Hematopoietic multipotent progenitor cell treated with erythropoietin and hydrocortisone succinate and interleukin-3 and kit ligand, for 8 days (in vitro differentiated cells): Measurements from ENCODE around the gene USP14.

Source experiments
- DNase-seq: peaks from one replicate; pipeline ENCODE4 v3.0.0-alpha.2; 2015

The USP14 gene

GRCh38 chr18:231563-231962, 73.2 kb downstream of the USP14 start:
- DNase-seq = no peak

DNA sequence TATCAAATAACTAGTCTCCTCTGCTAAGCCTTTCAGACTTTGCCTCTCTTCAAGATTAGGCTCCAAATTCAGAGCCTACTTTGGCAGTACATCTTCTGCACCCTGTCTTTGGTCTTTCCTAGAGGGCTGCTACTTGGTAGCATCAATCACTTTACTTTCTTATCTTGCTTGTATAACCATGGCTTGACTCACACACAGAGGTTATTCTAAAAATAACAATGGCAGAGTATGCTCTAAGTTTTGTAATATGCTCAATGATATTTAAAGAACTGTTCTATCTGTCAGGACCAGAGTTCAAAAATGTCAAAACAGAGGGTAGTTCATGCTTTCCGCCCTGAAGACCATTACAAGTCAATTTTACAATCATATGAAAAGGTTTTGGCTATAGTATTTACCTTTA, 81.8 kb downstream of the USP14 start:
- DNase-seq = no peak

DNA sequence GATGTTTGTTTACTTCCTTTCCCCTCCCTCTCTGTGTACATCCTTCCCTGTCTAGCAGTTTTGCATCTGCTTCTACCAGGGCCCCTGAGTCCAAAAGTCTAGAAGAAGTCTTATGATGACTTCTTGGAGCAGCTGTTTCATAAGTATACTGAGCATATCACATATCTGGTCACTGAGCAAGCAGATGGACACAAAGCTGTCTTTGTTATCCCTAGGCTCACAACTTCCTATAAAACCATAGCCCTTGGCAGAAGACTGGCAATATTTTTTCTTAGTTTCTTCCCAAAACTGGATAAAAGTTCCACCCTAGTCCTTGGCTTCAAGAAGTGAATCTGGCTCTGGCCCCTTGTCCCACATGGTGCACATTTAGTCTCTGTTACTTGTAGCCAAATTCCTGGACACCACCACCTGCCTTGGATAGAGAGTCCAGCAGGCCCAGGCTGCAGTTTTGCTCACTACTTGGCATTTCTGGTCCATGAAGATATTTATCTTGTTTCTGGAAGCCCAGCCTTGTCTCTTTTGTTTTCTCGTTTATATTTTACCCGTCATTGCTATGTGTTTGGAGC, 87.0 kb downstream of the USP14 start:
- DNase-seq = no peak

GRCh38 chr18:248053-248452, 89.7 kb downstream of the USP14 start:
- no peak for DNase-seq

- no peak for DNase-seq
Measured at GRCh38 chr18:250685-251084, 92.3 kb downstream of the USP14 start.

DNA sequence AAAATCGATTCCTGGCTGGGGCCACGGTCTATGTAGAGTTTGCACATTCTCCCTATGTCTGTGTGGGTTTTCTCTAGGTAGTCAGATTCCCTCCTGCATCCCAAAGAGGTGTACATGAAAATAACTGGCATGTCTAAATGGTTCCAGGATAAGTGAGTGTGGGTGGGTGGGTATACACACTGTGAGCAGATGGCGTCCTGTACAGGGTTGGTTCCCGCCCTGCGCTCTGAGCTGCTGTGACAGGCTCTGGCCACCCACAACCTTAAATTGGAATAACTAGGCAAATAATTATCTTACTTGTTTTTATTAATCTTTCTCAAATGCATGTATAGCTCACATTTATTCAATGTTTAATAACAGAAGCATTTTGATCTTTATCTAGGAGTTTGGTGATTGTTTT, 93.2 kb downstream of the USP14 start:
- DNase-seq = no peak

DNA sequence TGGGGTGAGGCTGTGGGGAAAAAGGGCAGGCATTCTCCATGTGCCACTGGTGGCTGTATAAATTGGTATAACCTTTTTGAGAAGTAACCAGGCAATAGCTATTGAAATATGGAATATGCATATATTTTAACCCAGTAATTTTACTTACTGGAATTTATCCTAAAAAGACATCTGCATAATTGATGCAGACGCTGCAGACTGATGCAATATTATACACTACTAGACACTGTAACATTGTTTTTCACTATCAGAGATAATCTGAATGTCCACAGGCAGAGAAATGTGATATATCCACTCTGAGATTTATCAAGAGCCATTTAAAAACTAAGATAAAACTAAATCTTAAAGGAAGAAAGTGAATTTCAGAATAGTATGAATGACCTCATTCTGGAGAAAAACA, 94.8 kb downstream of the USP14 start:
- no peak for DNase-seq

GRCh38 chr18:255171-255570, 96.8 kb downstream of the USP14 start:
- peak; percentile 63 for DNase-seq

DNA sequence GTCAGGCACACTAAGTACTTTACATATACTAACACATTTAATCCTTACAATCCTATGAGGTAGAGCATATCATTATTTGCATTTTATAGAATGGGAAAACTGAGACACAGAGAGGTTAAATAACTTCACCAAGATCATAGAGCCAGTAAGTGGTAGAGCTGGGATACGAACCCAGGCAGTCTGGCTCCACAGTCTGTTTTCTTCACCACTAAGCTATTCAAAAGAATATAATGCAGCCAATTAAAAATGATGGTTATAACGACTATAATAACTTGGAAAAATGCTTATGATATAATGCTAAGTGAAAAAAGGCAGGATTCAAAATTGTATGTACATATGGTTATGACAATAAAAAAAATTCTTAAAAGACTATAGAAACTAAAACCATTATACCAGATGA, 102.2 kb downstream of the USP14 start:
- DNase-seq = no peak

DNA sequence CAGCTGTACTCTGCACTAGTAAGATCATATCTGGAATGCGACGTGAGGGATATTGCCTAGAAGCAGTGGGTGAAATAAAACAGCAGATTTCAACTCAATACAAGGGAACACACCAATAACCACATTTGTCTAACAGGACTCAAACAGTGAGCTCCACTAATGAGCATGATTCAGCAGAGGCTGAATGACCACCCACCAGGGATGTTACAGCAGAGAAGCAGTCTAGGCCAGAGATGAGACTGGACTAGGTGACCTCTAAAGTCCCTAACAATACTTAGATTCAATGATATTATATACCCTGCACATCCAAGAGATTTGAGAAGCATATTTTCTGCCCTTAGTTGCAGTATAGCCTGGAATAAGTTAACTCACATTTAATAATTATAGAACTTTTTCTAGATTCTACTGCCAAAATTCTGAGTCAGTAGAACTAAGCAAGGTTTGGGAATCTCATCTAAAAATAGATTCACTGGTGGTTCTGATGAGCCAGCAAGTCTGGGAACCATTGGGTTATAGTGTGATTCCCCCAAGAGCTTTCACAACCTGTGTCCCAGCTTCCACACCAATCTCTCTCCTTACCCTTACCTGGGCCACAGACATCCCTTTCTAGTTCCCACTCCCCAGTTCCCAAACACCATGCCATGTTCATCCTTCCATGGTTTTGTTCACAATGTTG, 103.2 kb downstream of the USP14 start:
- DNase-seq = no peak
